Suprapubic skin (tissue), 4 donors: ENCODE results near the gene NPLOC4. TPM values are rescaled to one million over a fixed set of nuclear protein-coding genes. Genes with fewer than 3 reads are reported as not detected.
"Not testable (repeated sequence)": the region's sequence is repeated elsewhere in the genome, so short reads cannot be mapped to it uniquely, and the experiment has no call there.

Experiments
- DNase-seq, 2 donors: peaks; one replicate each; pipeline ENCODE4 v3.0.0-alpha.2; 2019; ENCODE audit warnings: low spot score in 2 of 2
- H3K27ac ChIP-seq: fragments of 200-600 bp; sonication (generic); one replicate; pipeline ENCODE4 v1.5.1; 2019
- H3K27me3 ChIP-seq: fragments of 200-600 bp; sonication (generic); one replicate; pipeline ENCODE4 v1.5.1; 2019
- H3K36me3 ChIP-seq: fragments of 200-600 bp; sonication (generic); one replicate; pipeline ENCODE4 v1.5.1; 2019
- H3K4me1 ChIP-seq: fragments of 200-600 bp; sonication (generic); one replicate; pipeline ENCODE4 v1.5.1; 2019
- H3K4me3 ChIP-seq: fragments of 200-600 bp; sonication (generic); one replicate; pipeline ENCODE4 v1.5.1; 2019; ENCODE audit warnings: mild to moderate bottlenecking
- H3K9me3 ChIP-seq: fragments of 200-600 bp; sonication (generic); one replicate; pipeline ENCODE4 v1.5.1; 2019
- CTCF ChIP-seq, 2 donors: fragments of 200-600 bp in 1 of 2; fragments of 450-650 bp in 1 of 2; sonication (generic) in 1 of 2; IDR thresholded peaks; one replicate each; pipeline ENCODE4 v1.5.1; 2016 to 2019; ENCODE audit warnings: antibody characterized with exemption in 2 of 2, mild to moderate bottlenecking in 1 of 2, moderate library complexity in 1 of 2
- EP300 ChIP-seq: sonication (generic); formaldehyde crosslinking; IDR thresholded peaks from one replicate; pipeline ENCODE4 v1.6.1; 2017; ENCODE audit warnings: antibody characterized with exemption
- POLR2A ChIP-seq, 2 donors: fragments of 450-650 bp; IDR thresholded peaks; one replicate each; pipeline ENCODE4 v1.6.1; 2017; ENCODE audit warnings: antibody characterized with exemption in 2 of 2, mild to moderate bottlenecking in 2 of 2, moderate library complexity in 2 of 2
- POLR2AphosphoS5 ChIP-seq, 3 donors: sonication (generic); formaldehyde crosslinking; IDR thresholded peaks; one replicate each; pipeline ENCODE4 v1.6.1; 2017; ENCODE audit warnings: antibody characterized with exemption in 3 of 3
- WGBS: methylation state at CpG from one replicate; pipeline ENCODE4 v1.1.5; 2018; 5-methylcytosine and 5-hydroxymethylcytosine counted together
- total RNA-seq, 4 donors: library from RNA; depleted of rRNA; stranded (reverse); fragments of >200 nt; gene quantifications; one replicate each; pipeline ENCODE4 v1.1.0, GENCODE V29; 2016

The NPLOC4 gene
- total RNA-seq, 4 donors from 2014 or later = 77.1 to 115 (median 91.7) TPM

GRCh38 chr17:81675515-81676221 lies 38.8 kb upstream of the NPLOC4 start:
- H3K27ac ChIP-seq, H3K4me3 ChIP-seq, H3K4me1 ChIP-seq, H3K27me3 ChIP-seq, H3K9me3 ChIP-seq, DNase-seq: not testable (repeated sequence)
- peak; percentile 54 to 79 for TF ChIP-seq CTCF (IDR thresholded peaks at IDR 0.05)
- WGBS = 43% methylated on average over 18 of the region's 18 CpGs
- H3K36me3 ChIP-seq = peaks cover 45% of the 10 kb centered on the region

GRCh38 chr17:81673561-81674258 lies 36.8 kb upstream of the NPLOC4 start:
- Histone ChIP-seq H3K27me3 (no peaks in the 10 kb centered on the region), H3K9me3 (no peaks in the 10 kb centered on the region), H3K27ac (no peak overlapping the region), H3K4me3 (no peak overlapping the region), H3K4me1 (peaks cover 15% of the 10 kb centered on the region), H3K36me3 (peaks cover 60% of the 10 kb centered on the region)
- no peak for DNase-seq
- 68% methylated on average over 17 of the region's 18 CpGs for WGBS
- TF ChIP-seq CTCF (IDR thresholded peaks at IDR 0.05) (no peak), POLR2A (IDR thresholded peaks at IDR 0.05) (no peak), POLR2AphosphoS5 (IDR thresholded peaks at IDR 0.05) (no peak), EP300 (no peak)

- no peak for TF ChIP-seq CTCF (IDR thresholded peaks at IDR 0.05)
- no peak for TF ChIP-seq POLR2A (IDR thresholded peaks at IDR 0.05)
- TF ChIP-seq EP300 = no peak
- TF ChIP-seq POLR2AphosphoS5 (IDR thresholded peaks at IDR 0.05) = no peak
- Histone ChIP-seq H3K36me3 (peaks cover 60% of the 10 kb centered on the region), H3K4me3 (no peak overlapping the region), H3K27ac (no peak overlapping the region), H3K27me3 (no peaks in the 10 kb centered on the region), H3K9me3 (no peaks in the 10 kb centered on the region), H3K4me1 (peaks cover 22% of the 10 kb centered on the region)
- no peak for DNase-seq
- WGBS = 90% methylated on average over 16 of the region's 16 CpGs
These were observed 36.0 kb upstream of the NPLOC4 start for GRCh38 chr17:81672954-81673353.

- Histone ChIP-seq H3K27ac (no peak overlapping the region), H3K4me3 (no peak overlapping the region), H3K36me3 (peaks cover 60% of the 10 kb centered on the region), H3K9me3 (no peaks in the 10 kb centered on the region), H3K27me3 (no peaks in the 10 kb centered on the region), H3K4me1 (peaks cover 27% of the 10 kb centered on the region)
- 83% methylated on average over 1 of the region's 18 CpGs for WGBS
- TF ChIP-seq POLR2AphosphoS5 (IDR thresholded peaks at IDR 0.05) (no peak), CTCF (IDR thresholded peaks at IDR 0.05) (no peak), POLR2A (IDR thresholded peaks at IDR 0.05) (no peak), EP300 (no peak)
- DNase-seq = no peak
These were observed 35.6 kb upstream of the NPLOC4 start for GRCh38 chr17:81672504-81672903.

GRCh38 chr17:81667754-81668153 lies 30.8 kb upstream of the NPLOC4 start:
- Histone ChIP-seq H3K9me3 (no peaks in the 10 kb centered on the region), H3K27ac (peak overlapping the region; percentile 94), H3K27me3 (no peaks in the 10 kb centered on the region), H3K4me1 (peaks cover 48% of the 10 kb centered on the region), H3K36me3 (peaks cover 40% of the 10 kb centered on the region), H3K4me3 (peak overlapping the region; percentile 99)
- DNase-seq = no peak
- 54% methylated on average over 18 of the region's 18 CpGs for WGBS
- TF ChIP-seq CTCF (IDR thresholded peaks at IDR 0.05) (peak in 1 of 2 donors; percentile 32), POLR2AphosphoS5 (IDR thresholded peaks at IDR 0.05) (no peak)
